GM19324 (cell line): Measurements from ENCODE around the gene METTL26.

Source experiments
- ATAC-seq: cut with Tn5 transposase; IDR thresholded peaks from one replicate; pipeline ENCODE4 v1.9.1; 2021; ENCODE audit warnings: mild to moderate bottlenecking, moderate library complexity; ENCODE audit not compliant: unreplicated experiment, low FRiP score

Gene METTL26

GRCh38 chr16:675884-676564, 39.9 kb upstream of the METTL26 start:
- no peak for ATAC-seq

DNA sequence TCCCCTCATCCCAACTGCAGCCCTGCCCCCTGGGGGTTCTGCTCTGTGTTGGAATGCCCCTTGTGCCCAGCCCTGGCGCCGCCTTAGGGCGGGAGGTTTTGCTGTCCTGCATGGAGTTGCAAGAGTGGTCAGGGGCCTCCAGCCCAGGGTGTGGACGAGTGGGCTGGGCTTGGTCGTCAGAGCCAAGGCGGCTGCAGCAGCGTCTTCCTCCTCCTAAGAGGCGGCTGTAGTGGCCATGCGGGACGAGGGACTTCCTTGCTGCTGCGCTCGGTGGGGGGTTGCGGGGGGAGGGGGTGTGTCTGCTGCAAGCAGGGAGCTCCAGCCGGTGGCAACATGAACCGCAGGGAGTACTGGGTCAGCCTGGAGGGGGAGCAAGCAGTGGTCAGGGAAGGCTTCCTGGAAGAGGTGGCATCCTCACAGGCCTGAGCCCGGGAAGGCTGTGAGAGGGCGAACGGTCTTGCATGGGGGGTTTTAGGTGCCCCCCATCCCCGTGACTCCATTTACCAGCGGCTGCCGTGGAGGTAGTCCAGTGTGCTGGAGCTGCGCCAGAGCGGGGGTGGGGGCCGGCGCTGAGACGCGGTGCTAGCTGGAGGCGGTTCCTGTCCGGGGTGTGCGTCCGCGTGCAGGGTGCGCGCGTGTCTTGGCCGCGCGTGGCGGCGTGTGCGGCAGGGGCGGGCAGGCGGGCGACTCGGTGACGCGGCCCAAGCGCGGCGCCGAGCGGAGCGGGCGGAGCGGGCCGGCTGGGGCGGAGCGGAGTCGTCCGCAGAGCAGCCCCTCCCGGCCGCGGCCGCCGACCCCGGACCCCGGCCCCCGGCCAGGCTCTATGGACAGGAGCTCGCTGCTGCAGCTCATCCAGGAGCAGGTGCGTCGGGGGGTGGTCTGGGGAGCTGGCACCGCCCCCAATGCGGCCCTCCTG, 39.1 kb upstream of the METTL26 start, which contains the start of gene RHBDL1:
TSS of gene RHBDL1 (plus strand) at position 704 of the 916 bp plus-strand sequence. CDS start at position 824, 120 bp downstream.
- ATAC-seq: no peak

DNA sequence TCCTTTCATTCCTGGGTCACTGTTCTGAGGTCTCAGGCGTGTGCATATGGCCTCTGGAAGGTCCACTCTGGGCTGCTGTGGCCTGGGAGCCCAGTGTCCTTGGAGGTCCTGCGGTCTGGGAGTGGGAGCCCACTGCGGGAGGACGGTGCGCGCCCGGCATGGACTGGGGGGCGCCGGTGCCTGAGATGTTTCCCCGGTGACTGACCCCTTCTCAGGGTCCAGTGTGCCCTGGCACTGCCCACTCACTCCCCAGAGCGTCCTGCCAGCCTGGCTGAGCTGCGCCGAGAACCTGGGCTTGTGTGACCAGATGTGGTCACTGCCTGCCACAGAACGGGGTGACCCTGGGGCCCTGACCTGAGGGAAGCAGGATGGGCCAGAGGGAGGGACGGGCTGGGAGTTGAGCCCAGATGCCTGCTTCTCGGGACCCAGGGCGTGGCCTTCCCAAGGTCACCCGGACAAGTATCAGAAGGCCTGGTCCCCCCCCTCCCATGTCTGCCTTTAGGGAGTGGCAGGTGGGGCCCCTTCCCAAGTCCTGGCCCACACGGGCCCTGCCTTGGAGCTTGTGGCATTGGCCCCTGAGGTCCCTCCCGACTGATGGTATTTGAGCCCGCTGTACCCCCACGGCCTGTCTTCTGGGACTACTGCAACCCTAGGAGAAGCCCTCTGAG, 38.2 kb upstream of the METTL26 start:
- no peak for ATAC-seq

DNA sequence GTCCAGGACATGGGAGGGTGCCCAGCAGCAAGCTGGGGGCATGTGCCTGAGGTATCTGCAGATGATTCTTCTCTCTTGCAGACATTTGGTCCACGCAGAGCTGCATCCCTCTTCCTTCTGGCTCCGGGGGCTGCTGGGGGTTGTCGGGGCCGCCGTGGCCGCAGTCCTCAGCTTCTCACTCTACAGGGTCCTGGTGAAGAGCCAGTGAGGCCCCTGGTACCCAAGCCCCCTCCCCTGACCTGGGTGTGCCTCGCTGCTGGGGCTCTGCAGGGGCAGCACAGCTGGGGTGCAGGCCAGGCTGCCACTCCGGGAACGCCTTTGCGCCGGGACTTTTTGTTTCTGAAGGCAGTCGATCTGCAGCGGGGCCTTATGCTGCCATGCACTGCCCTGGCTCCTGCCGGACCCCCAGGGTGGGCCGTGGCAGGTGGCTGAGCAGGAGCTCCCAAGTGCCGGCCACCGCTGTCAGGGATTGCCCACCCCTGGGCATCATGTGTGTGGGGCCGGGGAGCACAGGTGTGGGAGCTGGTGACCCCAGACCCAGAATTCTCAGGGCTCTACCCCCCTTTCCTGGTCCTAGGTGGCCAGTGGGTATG, 37.4 kb upstream of the METTL26 start:
- no peak for ATAC-seq

DNA sequence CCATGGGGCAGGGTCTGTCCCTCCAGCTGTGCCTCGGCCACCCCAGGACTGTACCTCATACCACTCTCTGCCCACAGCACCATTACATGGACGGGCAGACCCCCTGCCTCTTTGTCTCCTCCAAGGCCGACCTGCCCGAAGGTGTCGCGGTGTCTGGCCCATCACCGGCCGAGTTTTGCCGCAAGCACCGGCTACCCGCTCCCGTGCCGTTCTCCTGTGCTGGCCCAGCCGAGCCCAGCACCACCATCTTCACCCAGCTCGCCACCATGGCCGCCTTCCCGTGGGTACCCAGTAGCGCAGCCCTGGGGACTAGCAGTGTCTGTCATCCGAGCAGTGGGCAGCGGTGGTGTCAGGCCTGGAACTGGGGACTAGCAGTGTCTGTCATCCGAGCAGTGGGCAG, 36.7 kb upstream of the METTL26 start:
- ATAC-seq: no peak

GRCh38 chr16:672371-672770, 36.3 kb upstream of the METTL26 start:
- no peak for ATAC-seq

DNA sequence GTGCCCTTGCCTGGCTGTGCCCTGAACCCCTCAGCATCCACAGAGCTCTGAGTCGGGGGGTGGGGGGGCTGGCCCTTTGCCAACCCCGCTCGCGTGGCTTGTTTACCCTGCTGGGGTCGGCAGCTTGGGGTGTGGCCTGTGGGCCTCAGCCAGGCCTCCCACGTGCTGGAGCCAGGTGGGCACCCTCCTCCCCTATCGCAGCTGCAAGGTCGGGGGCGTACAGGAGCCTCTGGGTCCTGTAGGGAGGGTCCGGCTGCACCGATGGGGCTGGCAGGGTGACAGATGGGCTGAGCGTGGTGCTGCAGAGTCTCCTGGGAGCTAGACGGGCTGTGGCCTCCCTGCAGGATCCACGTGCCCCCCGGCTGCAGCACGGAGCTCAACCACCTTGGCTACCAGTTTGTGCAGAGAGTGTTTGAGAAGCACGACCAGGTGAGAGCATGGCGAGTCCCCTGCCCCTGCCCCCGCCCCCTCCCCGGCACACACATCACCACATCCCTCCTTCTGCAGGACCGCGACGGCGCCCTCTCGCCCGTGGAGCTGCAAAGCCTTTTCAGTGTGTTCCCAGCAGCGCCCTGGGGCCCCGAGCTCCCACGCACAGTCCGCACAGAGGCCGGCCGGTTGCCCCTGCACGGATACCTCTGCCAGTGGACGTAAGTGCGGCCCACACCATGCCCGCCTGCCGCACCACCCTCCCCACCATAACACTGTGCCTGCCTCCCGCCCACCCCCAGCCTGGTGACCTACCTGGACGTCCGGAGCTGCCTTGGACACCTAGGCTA, 35.4 kb upstream of the METTL26 start:
- no peak for ATAC-seq

DNA sequence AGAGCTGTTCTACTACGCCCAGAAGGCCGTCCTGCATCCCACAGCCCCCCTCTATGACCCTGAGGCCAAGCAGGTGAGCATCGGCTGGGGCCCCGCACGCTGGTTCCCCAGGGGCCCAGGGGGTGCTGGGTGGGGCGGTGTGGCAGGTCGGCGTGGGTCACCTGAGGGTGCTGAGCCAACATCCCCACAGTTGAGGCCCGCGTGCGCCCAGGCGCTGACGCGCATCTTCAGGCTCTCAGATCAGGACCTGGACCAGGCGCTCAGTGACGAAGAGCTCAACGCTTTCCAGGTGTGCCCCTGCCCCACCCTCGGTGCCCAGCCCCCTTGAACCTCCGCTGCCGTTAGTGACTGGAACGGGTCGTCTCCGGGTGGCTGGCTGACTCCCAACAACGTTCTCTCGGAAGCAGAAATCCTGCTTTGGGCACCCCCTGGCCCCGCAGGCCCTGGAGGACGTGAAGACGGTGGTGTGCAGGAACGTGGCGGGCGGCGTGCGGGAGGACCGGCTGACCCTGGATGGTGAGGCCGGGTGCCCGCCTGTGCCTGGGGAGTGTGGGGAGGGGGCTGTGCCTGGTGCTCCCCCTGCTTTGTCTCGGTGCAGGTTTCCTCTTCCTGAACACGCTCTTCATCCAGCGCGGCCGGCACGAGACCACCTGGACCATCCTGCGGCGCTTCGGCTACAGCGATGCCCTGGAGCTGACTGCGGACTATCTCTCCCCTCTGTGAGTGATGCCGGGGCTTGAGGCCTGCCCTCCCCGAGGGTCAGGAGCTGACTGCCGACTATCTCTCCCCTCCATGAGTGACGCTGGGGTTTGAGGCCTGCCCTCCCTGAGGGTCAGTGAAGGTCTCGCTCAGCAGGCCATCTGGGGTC, 34.6 kb upstream of the METTL26 start:
- ATAC-seq: no peak

- ATAC-seq: no peak
Measured at GRCh38 chr16:669666-670065, 33.6 kb upstream of the METTL26 start.

- peak; percentile 12 for ATAC-seq
Measured at GRCh38 chr16:668519-669171, 32.5 kb upstream of the METTL26 start.

- peak; percentile 82 for ATAC-seq
Measured at GRCh38 chr16:667780-668518, 31.8 kb upstream of the METTL26 start, which contains the start of gene RHOT2. Gene RHOT2 (plus strand): TSS chr16:668132. CDS start chr16:668200, 68 bp downstream.

DNA sequence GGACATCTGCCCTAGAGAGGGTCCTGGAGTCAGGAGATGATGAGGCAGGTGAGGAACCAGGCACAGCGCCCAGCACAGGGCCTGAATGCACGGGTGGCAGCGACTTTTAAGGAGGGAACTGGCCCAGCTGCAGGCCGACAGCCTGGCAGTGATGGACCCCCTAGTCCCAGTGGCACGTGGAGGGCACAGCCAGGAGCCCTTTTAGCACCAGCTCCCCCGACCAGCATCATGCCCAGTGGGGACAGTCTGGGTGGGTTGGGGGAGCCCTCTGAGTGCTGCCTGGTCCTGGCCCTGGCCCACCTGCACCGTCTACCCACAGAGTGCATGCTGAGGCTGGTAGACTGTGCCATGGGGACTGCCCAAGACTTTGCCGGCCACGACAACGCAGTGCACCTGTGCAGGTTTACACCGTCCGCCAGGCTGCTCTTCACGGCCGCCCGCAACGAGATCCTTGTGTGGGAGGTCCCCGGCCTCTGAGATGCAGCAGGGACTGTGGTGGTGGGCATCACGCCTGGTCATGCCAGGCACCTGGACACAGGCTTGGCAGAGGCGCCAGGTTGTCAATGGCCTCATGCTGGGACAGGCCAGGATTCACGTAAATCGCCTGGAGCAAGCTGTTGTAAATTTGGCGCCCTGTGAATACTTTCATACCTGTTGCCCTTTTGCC, 31.1 kb upstream of the METTL26 start:
- no peak for ATAC-seq

DNA sequence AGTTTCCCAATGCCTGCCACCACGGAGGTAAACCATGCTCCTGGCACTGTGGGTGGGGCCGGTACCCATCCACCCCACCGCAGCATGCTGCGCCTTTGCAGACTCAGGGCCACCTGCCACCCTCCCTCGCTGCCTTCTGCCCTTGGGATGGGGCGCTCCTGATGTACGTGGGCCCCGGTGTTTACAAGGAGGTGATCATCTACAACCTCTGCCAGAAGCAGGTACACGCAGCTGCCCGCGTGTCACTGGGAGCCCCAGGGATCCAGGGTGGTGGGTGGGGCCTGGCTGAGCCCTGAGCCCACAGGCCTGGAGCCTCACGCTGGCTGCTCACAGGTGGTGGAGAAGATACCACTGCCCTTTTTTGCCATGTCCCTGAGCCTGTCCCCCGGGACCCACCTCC, 30.5 kb upstream of the METTL26 start:
- ATAC-seq: no peak

- ATAC-seq: no peak
Measured at GRCh38 chr16:662597-662996, 26.5 kb upstream of the METTL26 start.

DNA sequence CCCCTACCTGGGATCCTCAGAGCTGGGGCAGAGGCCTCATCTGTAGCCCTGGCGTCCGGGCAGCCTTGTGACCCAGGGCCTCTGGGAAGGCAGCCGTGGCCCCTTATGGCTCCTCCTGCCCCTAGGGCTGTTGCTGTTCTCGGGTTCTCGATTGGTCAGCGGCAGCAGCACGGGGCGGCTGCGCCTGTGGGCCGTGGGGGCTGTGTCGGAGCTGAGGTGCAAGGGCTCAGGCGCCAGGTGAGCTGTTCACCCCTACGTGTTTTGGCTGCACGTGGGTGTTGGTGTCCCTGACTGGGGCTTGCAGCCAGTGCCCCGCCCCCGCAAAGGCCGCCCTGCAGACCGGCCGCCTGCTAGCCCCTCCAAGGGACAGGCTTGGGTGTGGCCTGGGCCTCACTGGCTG, 26.0 kb upstream of the METTL26 start:
- ATAC-seq: no peak

DNA sequence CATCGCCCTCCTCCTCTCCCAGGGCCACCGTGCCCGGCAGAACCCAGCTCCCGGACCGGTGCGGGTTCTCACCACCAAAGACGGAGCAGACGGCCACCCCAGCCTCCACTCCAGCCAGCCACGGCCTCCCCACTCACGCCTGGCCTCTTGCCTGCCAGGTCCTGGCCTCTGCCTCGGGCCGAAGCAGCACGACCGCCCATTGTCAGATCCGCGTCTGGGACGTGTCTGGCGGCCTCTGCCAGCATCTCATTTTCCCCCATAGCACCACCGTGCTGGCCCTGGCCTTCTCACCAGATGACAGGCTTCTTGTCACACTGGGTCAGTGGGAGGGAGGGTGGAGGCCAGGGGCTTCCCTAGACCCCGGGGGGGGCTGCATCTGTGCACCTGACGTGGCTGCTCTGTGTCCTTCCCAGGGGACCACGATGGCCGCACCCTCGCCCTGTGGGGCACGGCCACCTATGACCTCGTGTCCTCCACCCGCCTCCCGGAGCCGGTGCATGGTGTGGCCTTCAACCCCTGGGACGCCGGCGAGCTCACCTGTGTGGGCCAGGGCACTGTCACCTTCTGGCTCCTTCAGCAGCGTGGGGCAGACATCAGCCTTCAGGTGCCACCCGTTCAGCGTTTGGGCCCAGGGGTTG, 25.2 kb upstream of the METTL26 start:
- no peak for ATAC-seq
